Measurements from ENCODE around the gene IFRD1. TPM values are rescaled to one million over a fixed set of nuclear protein-coding genes. Genes with fewer than 3 reads are reported as not detected.

The IFRD1 gene
- total RNA-seq, 5 donors from 2014 or later (not counting 1 experiment from before 2014, with no cell fraction given), result 45.0 to 268 (median 52.1) TPM

DNA sequence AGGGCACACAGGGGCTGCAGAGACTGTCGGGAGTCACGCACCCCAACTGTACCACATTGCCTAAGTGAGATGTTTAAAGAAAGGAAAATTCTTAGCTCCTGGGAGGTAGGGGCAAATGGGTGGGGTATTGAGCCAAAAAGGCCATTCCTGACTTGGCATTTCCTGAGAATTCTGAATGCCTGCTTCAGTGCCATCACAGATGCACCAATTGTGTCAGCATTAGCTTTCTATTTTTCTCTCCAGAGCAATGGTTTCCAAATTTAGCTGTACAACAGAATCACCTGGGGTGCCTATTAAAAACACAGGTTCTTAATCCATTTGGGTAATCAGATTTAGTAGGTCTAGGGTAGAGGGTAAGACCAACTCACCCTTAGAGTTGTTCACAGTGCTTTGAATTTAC, 73.6 kb downstream of the IFRD1 start:
- Mint-ChIP-seq H3K27ac (no peak overlapping the region), H3K4me3 (no peak overlapping the region), H3K27me3 (peaks cover 12 to 22% of the 10 kb centered on the region in 2 donors), H3K4me1 (no peaks in the 10 kb centered on the region), H3K36me3 (no peaks in the 10 kb centered on the region), H3K9me3 (no peaks in the 10 kb centered on the region)
- H3K4me3 ChIP-seq (ENCODE audit: control insufficient read depth in 1 of 2, extremely low read depth in 1 of 2, low read length in 1 of 2), result no peak overlapping the region
- no peaks in the 10 kb centered on the region for H3K9me3 ChIP-seq
- ATAC-seq (replicated peaks in 1 of 4) (no peak), DNase-seq (no peak)
- H3K4me1 ChIP-seq (ENCODE audit: control insufficient read depth in 1 of 2, extremely low read depth in 1 of 2, insufficient read depth in 2 of 2, low read length in 2 of 2), result no peaks in the 10 kb centered on the region
- H3K27me3 ChIP-seq (replicated peaks in 1 of 2; ENCODE audit: control insufficient read depth in 2 of 2, extremely low read depth in 1 of 2, insufficient read depth in 2 of 2, low read length in 1 of 2), result peaks cover 0 to 6% of the 10 kb centered on the region in 2 experiments
- H3K36me3 ChIP-seq (ENCODE audit: control insufficient read depth in 2 of 2, extremely low read depth in 1 of 2, insufficient read depth in 1 of 2, low read length in 1 of 2), result no peaks in the 10 kb centered on the region
- CTCF ChIA-PET, result no interaction called here
- POLR2A ChIA-PET, result interaction anchor here in 1 of 2 donors (0.6 kb wide), 1 partner anchor 260 kb away, joined by 4 read pairs; no protein-coding TSS in a partner anchor
- 100% methylated on average over 1 of the region's 2 CpGs for WGBS (ENCODE audit: insufficient coverage)
- H3K27ac ChIP-seq (ENCODE audit: low read length), result no peak overlapping the region

Other genes starting within 250 kb of the IFRD1 start
- 1 to 10 TPM in 2 of 5 donors, under 1 TPM in 3; 0.35 to 1.4 (median 0.85) TPM for gene DOCK4, start 244.1 kb upstream of the IFRD1 start, total RNA-seq
- gene ZNF277, start 243.8 kb upstream of the IFRD1 start, total RNA-seq, result 10 to 100 TPM; 26.6 to 31.4 (median 30.2) TPM
- 1 to 10 TPM; 1.4 to 2.9 (median 1.6) TPM for gene LSMEM1, start 30.5 kb downstream of the IFRD1 start, total RNA-seq

Measured in T-cell (primary cell).